HepG2 (cell line): ENCODE data around the gene RIPOR3. TPM values are rescaled to one million over a fixed set of nuclear protein-coding genes. Genes with fewer than 3 reads are reported as not detected.

Source experiments
- ATAC-seq: fragments of 200-7000 bp; cut with Tn5 transposase; 3 replicates; pipeline ENCODE4 v1.9.1; 2020; ENCODE audit warnings: mild to moderate bottlenecking, moderate library complexity
- BruUV-seq: library from RNA; stranded (reverse); fragments of 400-500 nt; replicated peaks from 2 replicates; lab custom pipeline; 2021; lab: Mats Ljungman, UMichigan
- CTCF ChIA-PET: fragments of 300-600 bp; formaldehyde crosslinking; extraction: SDS; loops from one replicate; lab custom pipeline; 2021; ENCODE audit warnings: low total read pairs, inconsistent platforms, low intra/inter-chr PET ratio; lab: Yijun Ruan, JAX
- POLR2A ChIA-PET: fragments of 350-600 bp; sonication (Branson Sonifier 250); formaldehyde crosslinking; loops from one replicate; lab custom pipeline; 2020; ENCODE audit warnings: antibody characterized with exemption, inconsistent platforms; lab: Yijun Ruan, JAX
- DNase-seq: peaks from one replicate; pipeline ENCODE4 v3.0.0-alpha.2; 2015; ENCODE audit warnings: low spot score
- FAIRE-seq: peaks from 3 replicates; lab custom pipeline; 2011; peaks lifted over from hg19 to GRCh38; lab: Jason Lieb, UNC
- H2AFZ ChIP-seq: one replicate; pipeline ENCODE4 v1.6.1; 2011; ENCODE audit warnings: low read length, inconsistent platforms
- H3K27ac ChIP-seq: fragments of 300-600 bp; 3 replicates; pipeline ENCODE4 v1.8.0; 2011; ENCODE audit warnings: mixed run types, mild to moderate bottlenecking, mixed read lengths, low read length, inconsistent platforms; ENCODE audit not compliant: insufficient read depth; ENCODE audit errors: extremely low read length
- H3K27me3 ChIP-seq, 2 experiments: fragments of 200-600 bp in 1 of 2; 2 replicates in 1 of 2; 3 replicates in 1 of 2; pipeline versions ENCODE4 v1.6.0 to v1.8.0; 2011; ENCODE audit warnings: low read length in 2 of 2, mild to moderate bottlenecking in 2 of 2, moderate library complexity in 2 of 2, inconsistent platforms in 1 of 2; ENCODE audit not compliant: insufficient read depth in 2 of 2, control insufficient read depth in 1 of 2
- H3K36me3 ChIP-seq, 2 experiments: fragments of 200-600 bp in 1 of 2; replicated peaks in 1 of 2; 2 replicates in 1 of 2; 3 replicates in 1 of 2; pipeline versions ENCODE4 v1.5.1 to v1.8.0; 2011; ENCODE audit warnings: low read length in 2 of 2, inconsistent platforms in 1 of 2; ENCODE audit not compliant: insufficient read depth in 2 of 2, control insufficient read depth in 1 of 2
- H3K4me1 ChIP-seq: 2 replicates; pipeline ENCODE4 v1.5.1; 2012; ENCODE audit warnings: low read length, inconsistent platforms; ENCODE audit not compliant: insufficient read depth
- H3K4me2 ChIP-seq: 2 replicates; pipeline ENCODE4 v1.6.0; 2011; ENCODE audit warnings: low read depth, low read length, inconsistent platforms
- H3K4me3 ChIP-seq, 3 experiments: fragments of 200-600 bp in 1 of 3; sonication (generic), shearing (Covaris generic) in 1 of 3; replicated peaks in 1 of 3; 2 replicates each; pipeline ENCODE4 v1.5.1; 2011 to 2016; ENCODE audit warnings: low read length in 3 of 3, inconsistent platforms in 2 of 3, low read depth in 2 of 3, mild to moderate bottlenecking in 2 of 3, control low read depth in 1 of 3, mixed read lengths in 1 of 3; ENCODE audit not compliant: insufficient read depth in 1 of 3
- H3K79me2 ChIP-seq: one replicate; pipeline ENCODE4 v1.6.1; 2011; ENCODE audit warnings: low read length, inconsistent platforms; ENCODE audit not compliant: insufficient read depth
- H3K9ac ChIP-seq: 2 replicates; pipeline ENCODE4 v1.6.0; 2011; ENCODE audit warnings: mild to moderate bottlenecking, low read depth, low read length, inconsistent platforms; ENCODE audit not compliant: insufficient read depth
- H3K9me3 ChIP-seq: 2 replicates; pipeline ENCODE4 v1.5.1; 2012; ENCODE audit warnings: mild to moderate bottlenecking, low read length
- H4K20me1 ChIP-seq: 2 replicates; pipeline ENCODE4 v1.6.0; 2011; ENCODE audit warnings: inconsistent platforms, mild to moderate bottlenecking, low read length, moderate library complexity; ENCODE audit not compliant: insufficient read depth
- CREB1 ChIP-seq, 2 experiments: fragments of 450-650 bp in 1 of 2; IDR thresholded peaks; 2 replicates each; pipeline ENCODE4 v1.6.1; 2016 to 2017; ENCODE audit warnings: control low read depth in 1 of 2, mild to moderate bottlenecking in 1 of 2, missing compliant biosample characterization in 1 of 2, missing genetic modification characterization in 1 of 2
- DPF2 ChIP-seq: sonication (generic); formaldehyde crosslinking; IDR thresholded peaks from 2 replicates; pipeline ENCODE4 v1.4.0; 2020; ENCODE audit warnings: mild to moderate bottlenecking, low read depth, missing genetic modification reagents, borderline replicate concordance
- GABPA ChIP-seq, 2 experiments: IDR thresholded peaks; 2 replicates each; pipeline ENCODE4 v1.6.1; 2011 to 2016; ENCODE audit warnings: low read depth in 2 of 2, low read length in 1 of 2, missing biosample characterization in 1 of 2, missing genetic modification characterization in 1 of 2
- GLI4 ChIP-seq: sonication (generic); formaldehyde crosslinking; IDR thresholded peaks from 2 replicates; pipeline ENCODE4 v1.5.1; 2020; ENCODE audit warnings: missing genetic modification reagents, mild to moderate bottlenecking, moderate library complexity, borderline replicate concordance
- HMG20A ChIP-seq: IDR thresholded peaks from 2 replicates; pipeline ENCODE4 v1.6.1; 2016; ENCODE audit warnings: borderline replicate concordance
- HNF4A ChIP-seq: sonication (generic); formaldehyde crosslinking; IDR thresholded peaks from 2 replicates; pipeline ENCODE4 v1.4.0; 2020; ENCODE audit warnings: missing genetic modification reagents
- MED1 ChIP-seq: sonication (generic); formaldehyde crosslinking; IDR thresholded peaks from 2 replicates; pipeline ENCODE4 v1.4.0; 2020; ENCODE audit warnings: missing genetic modification reagents
- MEF2D ChIP-seq: sonication (generic); formaldehyde crosslinking; IDR thresholded peaks from 2 replicates; pipeline ENCODE4 v1.5.1; 2020; ENCODE audit warnings: mild to moderate bottlenecking, missing genetic modification reagents
- NFAT5 ChIP-seq: sonication (generic); formaldehyde crosslinking; IDR thresholded peaks from 2 replicates; pipeline ENCODE4 v1.4.0; 2020; ENCODE audit warnings: missing genetic modification reagents
- NFYB ChIP-seq: sonication (generic); formaldehyde crosslinking; IDR thresholded peaks from 2 replicates; pipeline ENCODE4 v1.4.0; 2020; ENCODE audit warnings: missing genetic modification reagents
- SAP130 ChIP-seq: IDR thresholded peaks from 2 replicates; pipeline ENCODE4 v1.6.1; 2016; ENCODE audit warnings: low read depth
- STAG1 ChIP-seq: sonication (generic); formaldehyde crosslinking; IDR thresholded peaks from 2 replicates; pipeline ENCODE4 v1.4.0; 2020; ENCODE audit warnings: missing genetic modification reagents
- ZMYM2 ChIP-seq: sonication (generic); formaldehyde crosslinking; IDR thresholded peaks from 2 replicates; pipeline ENCODE4 v1.8.0; 2022; ENCODE audit warnings: mild to moderate bottlenecking, missing genetic modification reagents
- ZNF510 ChIP-seq: sonication (generic); formaldehyde crosslinking; IDR thresholded peaks from 2 replicates; pipeline ENCODE4 v1.4.0; 2020; ENCODE audit warnings: low read depth, mild to moderate bottlenecking, missing genetic modification reagents
- ZNF552 ChIP-seq: sonication (generic); formaldehyde crosslinking; IDR thresholded peaks from 2 replicates; pipeline ENCODE4 v1.9.0; 2022; ENCODE audit warnings: missing genetic modification reagents, mild to moderate bottlenecking, borderline replicate concordance
- WGBS: methylation state at CpG from one replicate; pipeline ENCODE4 v1.1.6; 2017; ENCODE audit warnings: low lambda C conversion rate; 5-methylcytosine and 5-hydroxymethylcytosine counted together
- in situ Hi-C: cut with HindIII; loops from 2 replicates; pipeline ENCODE4 v1.10.0; 2017; ENCODE audit warnings: low pct_unique_long_range_greater_than_20kb; ENCODE audit not compliant: extremely low pct_ligation_motif_present
- intact Hi-C: fragments of 100-400 bp; cut with micrococcal nuclease; formaldehyde crosslinking; loops from one replicate; pipeline ENCODE4 v1.10.0; 2022; ENCODE audit not compliant: unreplicated experiment
- polyA plus RNA-seq, 8 experiments: library from polyadenylated mRNA; depleted of rRNA in 3 of 8; stranded (reverse) in 7 of 8; unstranded in 1 of 8; fragments of >200 nt; fragmentation: Illumina TruSeq in 4 of 8; extraction: Trizol in 4 of 8; gene quantifications; 2 replicates each; pipeline versions ENCODE4 v1.2.1 to v1.2.3, GENCODE V29; 2011 to 2016; ENCODE audit warnings: low read depth in 4 of 8, missing spikeins in 1 of 8, mixed read lengths in 1 of 8; ENCODE audit not compliant: insufficient read depth in 1 of 8
- total RNA-seq, 5 experiments: library from RNA; depleted of rRNA; stranded (reverse); fragments of >200 nt; fragmentation: Illumina TruSeq; extraction: Trizol; gene quantifications; 2 replicates each; pipeline ENCODE4 v1.2.3, GENCODE V29; 2016; ENCODE audit warnings: low read depth in 1 of 5
- TF ChIP-seq, protein P1 (sequence below): sonication (generic); formaldehyde crosslinking; IDR thresholded peaks from 2 replicates; pipeline ENCODE4 v1.4.0; 2020; ENCODE audit warnings: missing genetic modification reagents, mild to moderate bottlenecking, borderline replicate concordance
- TF ChIP-seq, protein P2 (sequence below): sonication (generic); formaldehyde crosslinking; IDR thresholded peaks from 2 replicates; pipeline ENCODE4 v1.4.0; 2020; ENCODE audit warnings: missing genetic modification reagents, low read depth, mild to moderate bottlenecking, borderline replicate concordance

Gene RIPOR3
- total and polyA plus RNA-seq, 2 of the 13 experiments (the other 11 are each of a cell fraction or from before 2014, with no cell fraction given), result 0.18 TPM; not detected in 1

- H3K4me3 ChIP-seq, result no peak overlapping the region
- FAIRE-seq, result no peak
- H3K27me3 ChIP-seq, result peaks cover 1 to 10% of the 10 kb centered on the region in 2 experiments; a peak in 2 of 5 replicates
- CTCF ChIA-PET, result no interaction called here
- H3K4me2 ChIP-seq, result peak overlapping the region; percentile 5; the same call in 1 of the 2 replicates
- POLR2A ChIA-PET, result interaction anchor here (0.7 kb wide), 1 partner anchor 74 kb away, joined by 3 read pairs; no protein-coding TSS in a partner anchor
- no TSS peak for BruUV-seq
- in situ Hi-C loops, result no loop called here
- no peak overlapping the region for H3K9ac ChIP-seq
- no peak overlapping the region for H2AFZ ChIP-seq
- H3K4me1 ChIP-seq, result peaks cover 73% of the 10 kb centered on the region
- H3K9me3 ChIP-seq, result no peaks in the 10 kb centered on the region
- intact Hi-C loops, result no loop called here
- ATAC-seq, result no peak
- no peaks in the 10 kb centered on the region for H3K79me2 ChIP-seq
- no peak for DNase-seq
- 43% methylated on average over 10 of the region's 10 CpGs for WGBS
- H4K20me1 ChIP-seq, result no peaks in the 10 kb centered on the region
- no peaks in the 10 kb centered on the region for H3K36me3 ChIP-seq
- H3K27ac ChIP-seq, result no peak overlapping the region
- TF ChIP-seq HMG20A (CRISPR knock-in tag) (0 out of 2 replicates have a peak, but pooled peaks have one; percentile 10), ZMYM2 (no peak), MEF2D (CRISPR knock-in tag) (peak; percentile 56; the same call in 1 of the 2 replicates), CREB1 (IDR thresholded peaks at IDR 0.05) (peak; percentile 26; the same call in 1 of the 2 replicates), CREB1 (CRISPR knock-in tag; IDR thresholded peaks at IDR 0.05) (no peak), ZNF510 (CRISPR knock-in tag) (no peak), SAP130 (CRISPR knock-in tag) (0 out of 2 replicates have a peak, but pooled peaks have one; percentile 17), STAG1 (CRISPR knock-in tag) (peak; percentile 35), DPF2 (CRISPR knock-in tag) (0 out of 2 replicates have a peak, but pooled peaks have one; percentile 18), GABPA (IDR thresholded peaks at IDR 0.05; ENCODE audit: low read depth, low read length) (no peak), GABPA (CRISPR knock-in tag; IDR thresholded peaks at IDR 0.05; ENCODE audit: low read depth) (no peak), HNF4A (CRISPR knock-in tag) (peak; percentile 26; the same call in 1 of the 2 replicates), ZNF552 (CRISPR knock-in tag) (no peak), MED1 (CRISPR knock-in tag) (0 out of 2 replicates have a peak, but pooled peaks have one; percentile 18), GLI4 (no peak), NFYB (CRISPR knock-in tag) (no peak), NFAT5 (no peak)
- TF ChIP-seq, protein P1, sequence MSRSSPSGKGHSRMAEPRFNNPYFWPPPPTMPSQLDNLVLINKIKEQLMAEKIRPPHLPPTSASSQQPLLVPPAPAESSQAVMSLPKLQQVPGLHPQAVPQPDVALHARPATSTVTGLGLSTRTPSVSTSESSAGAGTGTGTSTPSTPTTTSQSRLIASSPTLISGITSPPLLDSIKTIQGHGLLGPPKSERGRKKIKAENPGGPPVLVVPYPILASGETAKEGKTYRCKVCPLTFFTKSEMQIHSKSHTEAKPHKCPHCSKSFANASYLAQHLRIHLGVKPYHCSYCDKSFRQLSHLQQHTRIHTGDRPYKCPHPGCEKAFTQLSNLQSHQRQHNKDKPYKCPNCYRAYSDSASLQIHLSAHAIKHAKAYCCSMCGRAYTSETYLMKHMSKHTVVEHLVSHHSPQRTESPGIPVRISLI (CRISPR knock-in tag), result 0 out of 2 replicates have a peak, but pooled peaks have one; percentile 20
- TF ChIP-seq, protein P2, sequence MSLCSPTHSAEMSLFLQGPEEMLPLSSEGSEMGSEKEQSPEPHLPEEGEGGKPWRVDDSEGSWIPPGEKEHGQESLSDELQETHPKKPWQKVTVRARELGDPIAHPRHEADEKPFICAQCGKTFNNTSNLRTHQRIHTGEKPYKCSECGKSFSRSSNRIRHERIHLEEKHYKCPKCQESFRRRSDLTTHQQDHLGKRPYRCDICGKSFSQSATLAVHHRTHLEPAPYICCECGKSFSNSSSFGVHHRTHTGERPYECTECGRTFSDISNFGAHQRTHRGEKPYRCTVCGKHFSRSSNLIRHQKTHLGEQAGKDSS (CRISPR knock-in tag), result 0 out of 2 replicates have a peak, but pooled peaks have one; percentile 37
These were observed 32.5 kb downstream of the RIPOR3 start for GRCh38 chr20:50658804-50659380.
